GM21825 (cell line): ENCODE data around the gene SLC22A7.
"Not testable (repeated sequence)": the region's sequence is repeated elsewhere in the genome, so short reads cannot be mapped to it uniquely, and the experiment has no call there.

ENCODE experiments used
- ATAC-seq: cut with Tn5 transposase; IDR thresholded peaks from one replicate; pipeline ENCODE4 v1.9.1; 2021; ENCODE audit warnings: mild to moderate bottlenecking, moderate library complexity; ENCODE audit not compliant: unreplicated experiment

Gene SLC22A7

GRCh38 chr6:43334466-43335095 is 36.5 kb downstream of the SLC22A7 start:
- no peak for ATAC-seq

- no peak for ATAC-seq
These were observed 37.4 kb downstream of the SLC22A7 start for GRCh38 chr6:43335469-43335868.

DNA sequence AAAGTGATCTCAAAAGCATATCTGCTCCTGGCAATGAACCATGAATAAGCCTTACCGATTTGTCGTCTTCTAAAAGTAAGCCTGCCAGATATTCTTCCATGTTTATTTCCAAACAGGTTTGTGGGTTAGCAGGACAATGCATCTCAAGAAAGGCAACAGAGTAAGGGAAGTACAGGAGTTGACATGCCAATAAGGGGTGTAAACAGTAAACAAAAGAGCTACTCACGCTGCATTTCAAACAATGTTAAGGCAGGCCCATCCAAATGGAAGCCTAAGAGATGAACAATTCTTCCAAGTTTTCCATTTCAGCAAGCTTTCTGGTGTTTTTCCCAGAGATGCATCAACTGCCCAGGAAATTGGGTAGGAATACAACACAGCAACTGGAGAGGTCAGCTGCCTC is 38.3 kb downstream of the SLC22A7 start:
- ATAC-seq = no peak

DNA sequence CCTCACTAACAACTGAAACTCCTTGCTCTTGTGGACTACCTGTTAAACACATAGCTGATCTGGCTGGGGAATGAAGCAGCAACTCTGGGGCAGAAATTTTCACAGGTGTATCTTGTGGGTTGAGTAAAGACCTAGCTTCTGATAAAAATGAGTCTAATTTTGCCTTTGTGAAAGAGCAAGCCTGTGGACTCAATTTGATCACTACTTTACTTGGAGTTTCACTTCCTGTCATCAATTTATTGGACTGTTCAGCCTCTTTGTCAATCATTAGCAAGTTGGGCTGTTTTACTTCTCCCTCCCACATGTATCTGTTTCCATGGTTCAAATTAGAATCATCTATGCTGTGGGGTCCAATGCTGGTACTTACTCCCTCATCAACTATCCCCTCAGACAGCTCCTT is 40.2 kb downstream of the SLC22A7 start:
- ATAC-seq = peak; percentile 44

DNA sequence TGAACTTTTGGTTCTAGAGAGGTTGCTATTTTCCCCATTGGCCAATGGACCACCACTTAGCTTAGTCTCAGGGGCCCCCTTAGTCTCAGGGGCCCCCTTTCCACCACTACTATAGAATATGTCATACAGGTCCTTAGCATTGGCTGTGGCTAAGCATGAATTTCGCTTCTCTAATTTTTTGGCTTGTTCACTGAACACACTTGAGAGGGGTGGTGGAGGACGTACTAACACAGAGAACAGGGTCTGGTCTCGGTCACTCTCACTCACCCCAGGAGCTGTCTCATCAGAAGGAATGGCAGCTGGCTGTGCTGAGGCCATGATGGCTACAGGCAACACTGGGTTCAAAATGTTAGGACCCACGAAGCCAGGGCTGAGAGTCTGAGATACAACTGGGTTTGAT is 41.1 kb downstream of the SLC22A7 start:
- peak; percentile 61 for ATAC-seq

GRCh38 chr6:43346243-43346642 is 48.2 kb downstream of the SLC22A7 start:
- not testable (repeated sequence) for ATAC-seq

DNA sequence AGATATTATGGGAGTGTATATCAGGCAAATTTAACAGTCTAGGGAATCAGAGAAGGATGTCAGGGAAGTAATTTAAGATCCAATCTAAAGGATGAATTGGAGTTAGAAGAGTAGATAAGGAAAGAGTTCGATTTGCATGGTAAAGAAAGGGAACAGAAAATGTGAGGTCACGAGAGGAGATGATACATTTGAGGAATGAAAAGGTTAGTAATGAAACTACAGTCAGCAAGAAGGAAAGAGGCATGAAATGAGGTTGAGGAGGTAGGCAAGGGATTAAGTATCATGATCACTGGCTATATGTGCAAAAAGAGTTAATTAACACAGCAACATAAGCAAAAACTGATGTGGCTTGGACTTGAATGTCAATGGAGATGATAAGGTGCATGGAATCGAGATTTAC is 49.0 kb downstream of the SLC22A7 start:
- no peak for ATAC-seq

GRCh38 chr6:43347444-43347843 is 49.4 kb downstream of the SLC22A7 start:
- ATAC-seq = no peak

- not testable (repeated sequence) for ATAC-seq
These were observed 53.9 kb downstream of the SLC22A7 start for GRCh38 chr6:43351951-43352350.
